Left cardiac atrium (tissue), 4 donors: ENCODE measurements around the gene UBXN10. TPM values are rescaled to one million over a fixed set of nuclear protein-coding genes. Genes with fewer than 3 reads are reported as not detected.
A peak's percentile ranks its signal among the peaks of the same experiment; 100 is the strongest.
"Not testable (repeated sequence)": the region's sequence is repeated elsewhere in the genome, so short reads cannot be mapped to it uniquely, and the experiment has no call there.

Source experiments
- ATAC-seq, 2 donors: fragments of 200-7000 bp; cut with Tn5 transposase; one replicate each; pipeline ENCODE4 v1.9.1; 2020; ENCODE audit warnings: mild to moderate bottlenecking in 2 of 2, moderate library complexity in 2 of 2
- DNase-seq: peaks from one replicate; pipeline ENCODE4 v3.0.0-alpha.2; 2020
- intact Hi-C, 2 donors: fragments of 100-400 bp; cut with DNase I; formaldehyde crosslinking; loops; one replicate each; pipeline versions ENCODE4 v1.14.1 to v1.15.1; 2022 to 2023
- total RNA-seq, 2 donors: library from RNA; stranded (reverse); fragmentation: NEBNext Ultra II Directional; extraction: Animal tissue kit (Norgen Biotek cat#: 25700); gene quantifications; one replicate each; pipeline ENCODE4 v1.2.1, GENCODE V29; 2021
- donor health status: DM: no; HTN: yes; CAD: no.
- donor health status: DM: no; HTN: yes; CAD: no; lungs with severe emphysema.
- donor health status: DM: yes; HTN: yes; CAD: no.
- donor health status: Dilated cardiomyopathy.

UBXN10 gene
- total RNA-seq, 2 donors from 2014 or later = 3.1 to 5.4 TPM

DNA sequence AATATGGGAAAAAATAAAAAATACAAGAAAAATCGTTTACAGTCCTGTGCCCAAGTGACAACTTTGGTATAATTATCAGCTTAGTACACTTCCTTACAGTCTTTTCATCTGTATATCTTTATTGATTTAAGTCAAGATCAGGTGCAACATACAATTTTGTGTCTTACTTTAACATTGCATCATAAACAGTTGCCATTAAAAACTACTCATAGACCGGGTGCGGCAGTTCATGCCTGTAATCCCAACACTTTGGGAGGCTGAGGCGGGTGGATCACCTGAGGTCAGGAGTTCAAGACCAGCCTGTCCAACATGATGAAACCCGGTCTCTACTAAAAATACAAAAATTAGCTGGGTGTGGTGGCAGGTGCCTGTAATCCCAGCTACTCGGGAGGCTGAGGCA, 33.2 kb downstream of the UBXN10 start:
- ATAC-seq, DNase-seq, intact Hi-C loops: not testable (repeated sequence)

DNA sequence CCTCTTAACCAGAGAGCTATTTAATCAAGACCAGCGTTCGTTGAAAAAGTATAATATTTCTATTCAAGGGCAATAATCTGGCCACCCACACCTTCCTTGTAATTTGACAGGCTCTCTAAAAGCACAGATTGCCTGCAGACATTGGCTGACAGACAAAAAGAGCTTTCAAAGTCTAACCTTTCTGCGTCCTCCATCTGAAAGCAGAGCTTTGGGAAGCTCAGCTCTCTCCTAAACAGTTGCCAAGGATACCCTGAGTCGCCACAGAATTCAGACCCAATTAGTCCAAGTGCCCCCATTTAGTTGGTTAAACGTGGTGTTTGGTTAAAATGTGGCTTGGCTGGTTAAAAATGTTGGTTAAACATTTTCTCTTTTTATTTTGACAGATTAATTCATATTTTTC, 34.1 kb downstream of the UBXN10 start:
- no peak for DNase-seq
- no peak for ATAC-seq
- intact Hi-C loops = no loop called here

DNA sequence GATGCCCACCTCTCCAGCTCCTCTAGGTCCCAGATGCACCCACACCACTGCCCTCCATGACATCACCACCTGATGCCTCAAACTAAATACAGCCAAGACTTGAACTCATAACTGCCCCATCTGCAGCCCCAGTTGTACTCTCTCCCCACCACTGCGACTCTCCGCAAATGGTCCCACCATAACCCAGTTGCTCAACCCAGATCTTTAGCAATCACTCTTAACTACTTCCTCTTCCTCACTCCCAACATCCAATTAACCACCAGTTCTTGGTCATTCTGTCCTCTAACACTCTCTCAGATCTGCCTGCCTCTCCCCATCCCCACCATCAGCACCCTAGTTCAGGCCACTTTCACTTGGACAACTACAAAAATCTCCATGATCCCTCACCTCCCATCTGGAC, 37.2 kb downstream of the UBXN10 start:
- no peak for ATAC-seq
- intact Hi-C loops = no loop called here
- no peak for DNase-seq

DNA sequence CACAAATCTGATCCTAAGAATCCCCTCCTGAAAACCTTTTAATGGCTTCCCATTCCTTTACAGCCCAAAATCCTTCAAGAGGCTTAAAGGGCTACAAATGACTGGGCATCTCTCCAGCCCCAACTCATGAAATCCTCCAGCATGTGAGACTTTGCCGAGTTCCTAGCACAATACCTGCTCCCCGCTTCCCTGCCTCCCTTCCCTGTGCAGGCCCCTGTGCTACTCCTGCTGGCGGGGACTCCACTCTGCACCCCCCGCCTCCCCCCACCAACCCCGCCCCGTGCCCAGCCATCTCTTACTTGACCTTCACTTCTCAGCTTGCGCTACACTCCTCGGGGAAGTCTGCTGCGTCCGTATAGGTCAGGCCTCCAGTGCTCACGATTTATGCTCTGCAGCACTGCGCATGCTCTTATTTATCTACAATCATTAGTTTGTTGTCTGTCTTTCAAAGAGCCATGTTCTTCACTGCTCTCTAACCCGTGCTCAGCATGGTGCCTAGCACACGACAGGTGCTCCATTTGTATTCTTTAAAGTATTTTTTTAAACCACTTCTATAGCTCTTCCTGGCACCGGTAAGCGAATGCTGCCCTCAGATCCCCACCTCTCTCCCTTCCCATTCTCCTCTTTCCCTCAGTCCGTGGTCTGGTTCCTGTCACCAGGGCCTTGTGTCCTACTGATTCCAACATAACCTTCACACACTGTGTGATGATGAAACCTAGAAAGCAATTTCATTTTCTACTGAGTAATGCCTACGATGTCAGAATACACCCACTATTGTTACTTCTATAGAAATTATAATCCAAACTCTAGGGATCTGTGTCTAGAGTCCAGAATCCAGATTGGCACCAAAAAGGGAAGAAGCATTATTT, 37.9 kb downstream of the UBXN10 start:
- intact Hi-C loops = no loop called here
- ATAC-seq (no peak), DNase-seq (no peak)

DNA sequence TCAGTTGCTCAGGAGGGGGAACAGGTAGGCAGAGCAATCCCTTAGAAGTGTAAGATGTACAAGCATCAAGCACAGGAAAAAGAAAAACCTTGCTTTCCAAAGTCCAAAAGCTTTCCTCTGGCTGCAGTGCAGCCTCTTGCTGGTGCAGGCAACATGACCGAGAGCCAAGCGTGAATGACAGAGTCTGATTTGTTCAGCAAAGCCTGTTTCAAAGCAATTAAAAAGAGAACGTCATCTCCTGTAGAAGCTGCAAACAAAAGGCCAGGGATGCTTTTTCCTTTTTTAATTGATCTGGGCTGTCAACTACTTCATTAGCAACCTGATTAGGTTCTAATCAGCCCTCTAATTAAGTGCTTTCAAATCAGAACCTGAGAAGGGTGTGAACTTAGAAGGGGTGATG, 38.6 kb downstream of the UBXN10 start:
- intact Hi-C loops = no loop called here
- ATAC-seq (no peak), DNase-seq (no peak)

DNA sequence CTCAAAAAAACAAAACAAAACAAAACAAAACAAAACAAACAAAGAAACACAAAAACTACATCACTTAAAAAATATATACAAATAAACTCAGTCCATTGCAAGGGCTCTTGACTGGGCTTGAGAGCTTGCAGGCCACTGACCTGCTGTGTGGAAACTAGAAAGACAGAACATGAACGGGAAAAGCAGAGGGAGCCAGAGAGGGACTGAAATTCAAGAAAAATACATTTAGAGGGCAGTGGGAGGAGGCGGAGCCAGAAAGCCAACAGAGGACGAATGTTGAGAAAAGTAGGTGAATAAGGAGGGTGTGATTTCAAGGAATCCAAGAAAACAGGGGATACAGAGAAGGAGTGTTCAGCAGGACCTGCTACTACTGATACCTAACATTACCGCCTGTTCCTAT, 41.8 kb downstream of the UBXN10 start:
- ATAC-seq = no peak
- intact Hi-C loops = no loop called here
- no peak for DNase-seq

DNA sequence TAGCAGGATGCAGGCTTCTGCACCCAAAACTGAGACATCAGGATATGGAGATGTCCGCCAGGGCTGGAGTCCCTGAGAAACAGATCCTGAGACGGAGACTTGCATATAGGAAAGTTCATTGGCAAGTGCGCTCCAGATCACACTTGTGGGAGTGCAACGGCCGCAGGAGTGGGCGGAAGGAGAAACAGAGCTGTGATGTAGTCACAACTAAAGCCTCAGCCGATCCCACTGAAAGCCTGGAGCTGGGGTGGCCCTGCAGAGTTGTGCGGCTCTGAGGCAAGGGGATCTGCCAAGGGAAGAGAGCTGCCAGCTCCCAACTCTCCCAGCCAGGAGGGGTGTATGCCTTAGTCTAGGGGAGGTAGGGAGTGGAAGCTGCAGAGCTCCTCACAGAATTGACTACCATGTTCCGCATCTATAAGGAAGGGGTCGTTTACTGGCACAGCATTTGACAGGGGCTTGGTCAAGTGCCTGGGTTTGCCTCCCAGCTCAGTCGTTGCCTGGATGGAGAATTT, 42.5 kb downstream of the UBXN10 start:
- ATAC-seq (no peak), DNase-seq (no peak)
- intact Hi-C loops = no loop called here

DNA sequence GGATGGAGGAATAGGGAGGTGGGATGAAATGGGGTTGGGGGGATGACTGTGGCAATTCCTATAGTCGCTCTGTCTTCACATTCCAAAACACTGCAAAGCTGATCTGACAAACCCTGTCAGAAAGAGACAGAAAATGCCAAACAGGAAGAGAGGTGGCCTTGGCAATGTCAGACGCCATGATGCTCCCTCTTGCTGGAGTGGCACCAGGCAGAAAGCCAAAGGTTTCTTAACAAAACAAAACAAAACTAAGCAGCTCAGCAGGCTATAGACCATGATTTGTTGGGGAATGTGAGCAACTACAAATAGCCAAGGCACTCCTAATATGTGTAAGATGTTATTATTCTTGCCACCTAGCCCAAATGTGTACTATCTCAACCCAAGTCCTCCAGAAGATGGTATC, 43.3 kb downstream of the UBXN10 start:
- intact Hi-C loops = no loop called here
- ATAC-seq = no peak
- no peak for DNase-seq

DNA sequence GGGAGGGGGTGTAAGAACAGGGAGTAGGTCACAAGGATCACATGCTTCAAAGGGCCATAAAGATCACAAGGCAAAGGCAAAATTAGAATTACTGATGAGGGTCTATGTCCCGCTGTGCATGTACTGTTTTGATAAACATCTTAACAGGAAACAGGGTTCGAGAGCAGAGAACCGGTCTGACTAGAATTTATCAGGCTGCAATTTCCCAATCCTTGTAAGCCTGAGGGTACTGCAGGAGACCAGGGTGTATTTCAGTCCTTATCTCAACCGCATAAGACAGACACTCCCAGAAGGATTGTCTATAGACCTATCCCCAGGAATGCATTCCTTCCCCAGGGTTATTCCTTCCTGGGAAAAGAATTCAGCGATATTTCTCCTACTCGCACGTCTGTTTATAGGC, 46.7 kb downstream of the UBXN10 start:
- not testable (repeated sequence) for ATAC-seq, DNase-seq
- intact Hi-C loops = loop anchor here (10.0 kb wide), 1 partner anchor 132 kb away; no protein-coding TSS in a partner anchor

DNA sequence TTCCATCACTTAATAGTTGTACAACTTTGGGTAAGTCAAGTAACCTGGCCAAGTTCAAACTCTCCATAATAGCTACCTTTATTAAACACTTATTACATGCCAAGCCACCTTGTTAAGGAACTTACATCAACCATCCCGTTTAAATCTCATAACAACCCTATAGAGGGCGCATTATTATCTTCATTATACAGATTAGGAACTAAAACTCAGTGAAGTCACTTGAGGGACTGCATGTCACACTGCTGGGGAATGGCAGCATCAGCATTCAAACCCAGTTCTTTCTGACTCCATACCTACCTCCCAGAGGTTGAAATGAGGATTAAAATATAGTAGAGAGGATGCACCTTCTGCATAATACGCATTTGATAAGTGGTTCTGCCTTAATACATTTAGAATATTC, 47.5 kb downstream of the UBXN10 start:
- ATAC-seq (peak in 1 of 2 donors; percentile 36), DNase-seq (no peak)
- intact Hi-C loops = loop anchor here (10.0 kb wide), 1 partner anchor 131 kb away; no protein-coding TSS in a partner anchor

DNA sequence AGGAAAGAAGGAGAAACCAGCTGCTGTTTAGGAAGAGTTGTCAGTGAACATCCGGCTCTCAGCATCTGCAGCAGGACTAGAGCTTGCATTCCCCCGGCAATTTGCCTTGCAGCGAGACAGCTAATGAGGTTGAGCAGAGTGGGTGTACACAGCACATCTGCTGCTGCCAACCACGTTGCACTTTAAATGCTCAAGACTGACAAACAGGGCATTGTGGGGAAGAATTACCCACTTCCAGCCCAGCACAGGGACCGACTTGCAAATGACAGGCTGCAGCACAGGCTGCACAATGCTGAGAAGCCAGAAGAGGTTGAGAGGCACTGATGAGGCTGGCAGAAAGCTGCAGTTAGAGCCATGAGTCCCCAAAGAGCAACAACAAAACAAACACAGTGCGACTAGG, 48.0 kb downstream of the UBXN10 start:
- intact Hi-C loops = loop anchor here (10.0 kb wide), 1 partner anchor 131 kb away; no protein-coding TSS in a partner anchor
- DNase-seq = no peak
- ATAC-seq = no peak

DNA sequence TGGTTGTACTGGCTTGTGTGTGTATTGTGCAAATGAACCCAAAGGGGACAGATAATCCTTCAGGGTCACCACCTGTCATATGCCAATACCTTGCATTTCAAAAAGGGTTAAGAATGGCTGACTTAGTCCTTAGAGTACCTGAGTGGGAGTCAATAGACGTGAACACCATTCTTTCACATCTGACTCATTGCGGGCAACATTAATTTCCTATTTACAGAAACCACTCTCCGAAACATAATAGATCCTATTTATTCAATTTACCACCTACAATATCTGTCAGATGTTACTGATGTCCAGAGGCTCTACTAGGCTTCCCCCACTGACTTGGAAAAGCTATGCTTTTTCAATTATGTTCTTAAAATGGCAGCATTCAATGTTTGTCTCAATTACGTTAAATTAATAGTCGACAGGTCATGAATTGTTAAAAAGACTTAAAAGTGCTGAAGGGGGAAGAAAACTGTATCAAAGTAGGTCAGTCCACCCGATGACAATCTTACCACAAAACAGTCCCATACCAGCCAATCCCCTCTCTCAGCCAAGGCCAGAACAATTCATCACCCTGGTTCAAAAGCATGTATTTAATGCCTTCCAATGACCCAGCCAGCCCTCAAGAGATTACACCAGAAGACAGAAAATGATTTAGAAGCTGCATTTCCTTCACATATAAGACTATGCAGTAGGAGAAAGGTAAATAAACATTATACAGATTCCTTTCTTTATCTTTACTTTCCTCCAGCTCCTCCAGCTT, 49.1 kb downstream of the UBXN10 start:
- DNase-seq = no peak
- ATAC-seq = no peak
- intact Hi-C loops = loop anchor here (10.0 kb wide), 1 partner anchor 130 kb away; no protein-coding TSS in a partner anchor

DNA sequence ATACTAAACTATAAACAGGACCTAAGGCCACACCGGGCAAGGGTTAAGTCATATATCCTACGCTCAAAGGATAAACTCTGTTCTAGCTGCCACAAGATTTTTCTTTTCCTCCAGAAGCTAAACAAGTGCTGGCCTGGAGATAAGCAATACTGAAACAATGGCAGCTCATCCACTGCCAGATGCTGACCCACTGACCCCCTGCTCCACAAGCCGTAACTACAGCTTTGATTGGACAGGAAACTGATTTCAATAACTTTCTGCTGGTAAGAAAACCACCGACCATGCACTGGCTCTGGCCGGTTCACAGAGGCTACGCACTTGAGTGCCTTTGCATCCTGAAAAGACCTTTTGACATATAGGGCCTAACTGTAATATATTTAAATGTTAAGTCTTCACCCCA, 51.8 kb downstream of the UBXN10 start:
- no peak for ATAC-seq
- DNase-seq = peak; percentile 30
- intact Hi-C loops = loop anchor here (10.0 kb wide), 1 partner anchor 127 kb away; no protein-coding TSS in a partner anchor

DNA sequence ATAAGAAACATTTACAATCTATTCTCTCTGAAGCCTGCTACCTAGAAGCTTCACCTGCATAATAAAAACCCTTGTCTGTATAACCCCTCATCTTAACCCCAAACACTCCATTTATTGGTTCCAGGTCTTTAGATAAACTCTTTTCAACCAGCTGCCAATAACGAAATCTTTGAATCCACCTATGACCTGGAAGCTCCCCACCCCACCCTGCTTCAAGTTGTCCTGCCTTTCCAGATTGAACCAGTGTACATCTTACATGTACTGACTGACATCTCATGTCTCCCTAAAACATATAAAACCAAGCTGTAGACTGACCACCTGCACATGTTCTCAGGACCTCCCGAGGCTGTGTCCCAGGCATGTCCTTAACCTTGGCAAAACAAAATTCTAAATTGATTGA, 54.1 kb downstream of the UBXN10 start:
- DNase-seq (no peak), ATAC-seq (no peak)
- intact Hi-C loops = no loop called here

DNA sequence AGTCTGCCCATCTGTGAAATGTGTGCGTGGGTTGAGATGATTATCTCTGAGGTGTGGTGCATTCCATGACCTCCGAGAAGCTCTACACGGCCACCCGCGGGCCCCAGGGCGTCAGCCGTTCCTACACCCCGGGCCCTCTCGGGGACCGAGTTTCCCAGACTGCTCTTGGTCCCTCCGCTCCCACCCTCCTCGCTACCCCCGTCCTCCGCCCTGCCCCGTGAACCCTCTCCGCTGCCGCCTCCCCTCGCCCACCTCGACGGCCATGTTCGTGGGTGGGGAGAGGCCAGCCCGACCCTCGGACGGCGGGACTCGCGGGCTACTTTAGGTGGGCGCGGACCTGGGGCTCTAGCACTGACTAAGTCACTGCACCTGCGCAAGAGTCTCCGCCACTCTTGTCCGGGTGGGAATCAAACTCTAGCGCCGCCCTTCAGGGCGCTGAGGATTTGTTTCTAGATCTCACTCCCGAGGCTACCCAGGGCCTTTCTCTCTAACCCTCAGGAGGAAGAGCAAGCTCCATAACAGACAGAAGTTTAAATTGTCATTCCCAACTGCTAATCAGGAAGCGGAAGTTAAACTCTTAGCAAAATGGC, 57.1 kb downstream of the UBXN10 start:
- DNase-seq = no peak

More for the DNA sequence above, 57.1 kb downstream of the UBXN10 start:
- intact Hi-C loops = no loop called here
- no peak for ATAC-seq

Other genes with a start within 250 kb of the UBXN10 start
- 1,000 to 10,000 TPM in 1 of 2 donors, 100 to 1,000 TPM in 1; 376 to 1,124 TPM for gene PLA2G2A, start 206.5 kb upstream of the UBXN10 start, total RNA-seq
- 10 to 100 TPM; 84.9 to 93.0 TPM for gene PLA2G5, start 115.9 kb upstream of the UBXN10 start, total RNA-seq
- gene PLA2G2D, start 66.6 kb upstream of the UBXN10 start, total RNA-seq = not detected
- gene PLA2G2F, start 46.8 kb upstream of the UBXN10 start, total RNA-seq = not detected
- gene PLA2G2C, start 422 bp downstream of the UBXN10 start, total RNA-seq = not detected
- gene VWA5B1, start 104.8 kb downstream of the UBXN10 start, total RNA-seq = under 1 TPM; 0.06 to 0.16 TPM